Stimulated activated naive CD8-positive, alpha-beta T cell treated with anti-CD3 and anti-CD28 coated beads, Interleukin-15, amount 100 ng/mL, for 72 hours (primary cell): ENCODE data around the gene CORO1C.
"Not testable (repeated sequence)": the region's sequence is repeated elsewhere in the genome, so short reads cannot be mapped to it uniquely, and the experiment has no call there.

Experiments
- ATAC-seq: fragments of 150-1000 bp; cut with Tn5 transposase; 2 replicates; pipeline ENCODE4 v1.10.0; 2021; ENCODE audit warnings: mild to moderate bottlenecking, moderate library complexity
- DNase-seq, 2 donors: peaks; one replicate each; pipeline ENCODE4 v3.0.0; 2021 to 2022
- H3K27ac Mint-ChIP-seq, 2 donors: one replicate each; pipeline ENCODE4 v1.8.0; 2022; ENCODE audit warnings: mild to moderate bottlenecking in 2 of 2, mixed read lengths in 2 of 2, moderate library complexity in 2 of 2
- H3K27me3 Mint-ChIP-seq: one replicate; pipeline ENCODE4 v1.8.0; 2022; ENCODE audit warnings: mixed read lengths
- H3K4me1 Mint-ChIP-seq: one replicate; pipeline ENCODE4 v1.8.0; 2022; ENCODE audit warnings: mild to moderate bottlenecking, mixed read lengths
- H3K4me3 Mint-ChIP-seq, 2 donors: one replicate each; pipeline ENCODE4 v1.8.0; 2022; ENCODE audit warnings: mild to moderate bottlenecking in 2 of 2, mixed read lengths in 2 of 2, moderate library complexity in 1 of 2
- H3K9me3 Mint-ChIP-seq, 2 donors: one replicate each; pipeline ENCODE4 v1.8.0; 2022; ENCODE audit warnings: mixed read lengths in 2 of 2

The CORO1C gene

DNA sequence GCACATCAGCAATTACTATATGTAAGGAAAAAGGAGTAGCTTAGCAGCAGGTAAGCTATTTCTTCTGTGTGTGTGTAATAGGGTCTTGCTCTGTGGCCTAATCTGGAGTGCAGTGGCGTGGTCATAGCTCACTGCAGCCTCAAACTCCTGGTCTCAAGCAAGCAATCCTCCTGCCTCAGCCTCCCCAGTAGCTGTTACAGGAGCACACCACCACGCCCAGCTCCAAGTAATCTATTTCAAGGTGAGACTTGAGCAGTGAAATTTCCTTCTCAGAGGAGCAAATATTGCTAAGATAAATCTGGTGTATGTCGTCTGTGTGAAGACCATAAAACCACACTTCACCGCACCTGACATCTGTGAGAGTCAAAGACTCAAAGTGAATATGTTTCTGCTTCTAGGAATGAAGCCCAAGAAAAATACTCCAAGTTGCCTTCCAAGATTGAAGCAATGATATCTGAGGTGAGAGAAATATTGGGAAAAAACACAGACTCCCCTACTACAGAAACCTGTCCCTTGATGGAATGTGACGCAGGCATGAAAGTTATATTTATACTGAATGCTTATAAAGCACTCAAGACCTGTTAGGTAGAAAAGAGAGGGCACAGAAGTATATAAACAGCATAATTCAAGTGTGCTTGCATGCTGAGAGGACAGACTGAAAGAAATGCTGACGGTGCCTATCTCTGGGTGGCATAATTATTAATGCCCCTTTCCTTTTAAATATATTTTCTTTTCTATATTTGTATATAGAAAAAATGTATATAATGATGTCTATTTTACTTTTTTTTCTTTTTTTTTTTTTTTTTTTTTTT lies 95.1 kb downstream of the CORO1C start:
- DNase-seq, result no peak
- Mint-ChIP-seq H3K27me3 (no peaks in the 10 kb centered on the region), H3K27ac (no peak overlapping the region), H3K9me3 (no peaks in the 10 kb centered on the region), H3K4me1 (peaks cover 66% of the 10 kb centered on the region), H3K4me3 (peak overlapping the region; percentile 20 to 91)
- ATAC-seq, result no peak

DNA sequence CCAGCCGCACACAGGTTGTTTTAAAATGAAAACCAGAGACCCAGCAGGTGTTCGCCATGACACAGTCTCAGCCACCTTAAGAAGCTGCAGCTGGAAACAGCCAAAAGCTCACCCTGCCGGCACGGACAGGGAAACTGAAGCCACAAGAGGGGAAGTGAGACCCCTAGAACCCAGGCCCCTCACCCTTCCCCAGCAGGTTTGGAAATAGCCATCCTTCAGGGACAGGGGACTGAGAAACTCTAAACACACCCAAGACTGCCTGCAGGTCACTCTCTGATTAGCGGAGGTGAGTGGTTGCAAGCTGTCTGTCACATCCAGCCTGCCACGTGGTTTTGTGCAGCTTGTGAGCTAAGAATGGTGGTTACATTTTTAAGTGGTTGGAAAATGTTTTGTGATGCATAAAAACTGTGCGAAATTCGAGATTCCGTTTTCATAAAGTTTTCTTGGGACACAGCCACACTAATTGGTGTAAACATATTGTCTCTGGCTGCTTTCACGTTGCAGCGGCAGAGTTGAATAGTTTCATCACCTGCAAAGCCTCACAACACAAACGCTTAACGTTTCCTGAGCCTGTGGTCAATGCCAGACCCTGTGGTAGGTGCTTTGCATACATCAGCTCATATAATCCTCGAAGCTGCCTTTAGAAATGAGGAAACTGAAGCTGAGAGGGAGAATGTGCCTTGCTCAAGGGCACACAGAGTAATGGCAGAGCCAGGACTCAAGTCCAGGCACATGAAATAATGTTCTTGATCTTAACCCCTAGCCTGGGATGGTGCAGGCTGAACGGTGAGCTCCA lies 95.9 kb downstream of the CORO1C start:
- DNase-seq (peak in 1 of 2 donors; percentile 59), ATAC-seq (peak; percentile 47)
- H3K27me3 Mint-ChIP-seq, result no peaks in the 10 kb centered on the region
- peak overlapping the region; percentile 91 to 95 for H3K4me3 Mint-ChIP-seq
- H3K9me3 Mint-ChIP-seq, result no peaks in the 10 kb centered on the region
- H3K27ac Mint-ChIP-seq, result no peak overlapping the region
- peaks cover 68% of the 10 kb centered on the region for H3K4me1 Mint-ChIP-seq

DNA sequence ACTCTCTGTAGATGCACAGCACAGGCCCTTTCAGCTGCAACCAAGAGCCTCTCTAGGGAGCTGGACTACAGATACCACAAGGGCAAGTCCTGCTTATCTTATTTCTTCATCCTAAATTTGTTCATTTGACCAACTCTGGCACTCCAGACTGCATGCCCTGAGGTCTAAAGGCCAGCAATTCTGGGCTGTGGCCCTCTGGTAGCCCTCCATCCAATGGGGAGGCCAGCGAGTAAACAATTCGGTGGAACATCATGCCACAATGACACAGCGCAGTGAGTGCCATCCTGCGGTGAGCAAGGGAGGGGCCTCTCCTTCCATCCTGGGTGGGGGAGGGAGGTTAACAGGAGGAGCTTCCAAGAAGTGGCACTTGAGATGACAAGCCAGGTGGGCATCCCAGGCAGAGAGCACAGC lies 97.0 kb downstream of the CORO1C start:
- DNase-seq (peak in 1 of 2 donors; percentile 49), ATAC-seq (no peak)
- peak overlapping the region; percentile 49 to 96 for H3K27ac Mint-ChIP-seq
- H3K27me3 Mint-ChIP-seq, result no peaks in the 10 kb centered on the region
- no peaks in the 10 kb centered on the region for H3K9me3 Mint-ChIP-seq
- H3K4me3 Mint-ChIP-seq, result peak overlapping the region; percentile 91 to 95
- peaks cover 69% of the 10 kb centered on the region for H3K4me1 Mint-ChIP-seq

DNA sequence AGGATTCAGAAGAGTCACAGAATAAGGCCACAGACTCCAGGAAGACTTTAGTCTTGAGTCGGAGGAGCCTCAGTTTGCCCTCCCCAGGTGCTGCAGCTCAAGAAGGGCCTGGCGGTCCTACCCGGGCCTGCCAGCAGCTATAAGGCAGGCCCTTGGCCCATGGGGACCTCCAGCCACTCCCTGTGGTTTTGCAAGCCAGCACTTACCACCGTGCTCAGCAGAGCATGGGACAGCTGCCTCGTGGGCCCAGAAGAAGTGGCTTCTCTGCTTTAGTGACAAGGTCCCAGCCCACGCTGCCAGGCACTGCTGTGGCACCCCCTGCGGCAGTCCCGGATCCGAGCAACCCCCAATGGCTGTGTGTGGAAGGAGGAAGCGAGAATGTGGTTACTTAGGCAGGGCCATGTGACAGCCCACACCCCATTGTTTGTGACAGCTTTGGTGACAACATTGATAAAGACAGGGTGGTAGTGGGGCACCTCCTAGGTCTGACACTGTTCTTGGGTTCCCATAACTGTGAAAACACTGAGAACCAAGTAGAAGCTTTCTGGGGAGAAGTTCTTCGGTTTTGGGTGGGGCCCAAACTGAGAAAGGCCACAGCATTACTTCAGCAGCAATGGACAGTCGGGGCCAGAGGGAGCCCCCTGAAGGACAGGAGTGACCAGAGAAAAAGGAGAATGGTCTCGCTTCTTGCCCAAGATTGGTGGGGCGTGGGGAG lies 97.6 kb downstream of the CORO1C start, which contains the start of gene SELPLG:
Gene SELPLG (minus strand): TSS at position 361 of the 715 bp plus-strand sequence. CDS start 9,587 bp downstream, outside the sequence.
- Mint-ChIP-seq H3K4me1 (peaks cover 65% of the 10 kb centered on the region), H3K27ac (peak within 1 kb of the TSS; percentile 96 to 98), H3K4me3 (peak within 1 kb of the TSS; percentile 91 to 95), H3K9me3 (no peaks in the 10 kb centered on the region), H3K27me3 (no peaks in the 10 kb centered on the region)
- peak; percentile 72 to 88 for DNase-seq
- peak; percentile 76 for ATAC-seq

DNA sequence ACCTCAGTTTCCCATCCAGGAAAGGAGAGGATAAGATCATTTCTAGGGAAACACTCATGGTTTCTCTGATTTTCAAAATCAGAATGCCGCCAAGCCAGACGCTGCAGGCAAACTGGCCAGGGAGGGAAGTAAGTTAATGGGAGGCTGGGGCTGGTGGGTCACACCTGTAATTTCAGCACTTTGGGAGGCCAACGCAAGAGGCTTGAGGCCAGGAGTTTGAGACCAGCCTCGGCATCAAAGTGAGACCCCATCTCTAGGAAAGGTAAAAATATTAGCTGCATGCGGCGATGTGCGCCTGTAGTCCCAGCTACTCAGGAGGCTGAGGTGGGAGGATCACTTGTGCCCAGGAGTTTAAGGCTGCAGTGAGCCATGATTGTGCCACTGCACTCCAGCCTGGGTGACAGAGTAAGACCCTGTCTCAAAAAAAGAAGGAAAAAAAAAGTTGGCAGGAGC lies 98.2 kb downstream of the CORO1C start:
- H3K27ac Mint-ChIP-seq, result peak overlapping the region; percentile 96 to 98
- H3K4me3 Mint-ChIP-seq, result peak overlapping the region; percentile 91 to 95
- H3K27me3 Mint-ChIP-seq, result no peaks in the 10 kb centered on the region
- DNase-seq (no peak), ATAC-seq (no peak)
- peaks cover 71% of the 10 kb centered on the region for H3K4me1 Mint-ChIP-seq
- H3K9me3 Mint-ChIP-seq, result no peaks in the 10 kb centered on the region

DNA sequence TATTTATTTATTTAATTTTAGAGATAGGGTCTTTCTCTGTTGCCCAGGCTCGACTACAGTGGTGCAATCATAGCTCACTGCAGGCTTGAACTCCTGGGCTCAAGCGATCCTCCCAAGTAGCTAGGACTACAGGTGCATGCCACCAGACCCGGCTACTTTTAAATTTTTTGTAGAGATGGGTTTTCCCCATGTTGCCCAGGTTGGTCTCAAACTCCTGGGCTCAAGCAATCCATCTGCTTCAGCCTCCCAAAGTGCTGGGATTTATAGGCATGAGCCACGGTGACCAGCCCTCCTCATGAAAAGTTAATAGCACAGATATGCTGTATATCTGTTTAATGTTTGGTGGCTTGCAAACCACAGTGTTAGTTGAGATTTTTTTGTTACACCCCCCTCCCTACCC lies 100.1 kb downstream of the CORO1C start:
- H3K4me1 Mint-ChIP-seq, result peaks cover 80% of the 10 kb centered on the region
- not testable (repeated sequence) for H3K27me3 Mint-ChIP-seq, ATAC-seq, DNase-seq, H3K9me3 Mint-ChIP-seq
- H3K27ac Mint-ChIP-seq, result peak overlapping the region; percentile 94 to 99
- peak overlapping the region; percentile 93 to 95 for H3K4me3 Mint-ChIP-seq

DNA sequence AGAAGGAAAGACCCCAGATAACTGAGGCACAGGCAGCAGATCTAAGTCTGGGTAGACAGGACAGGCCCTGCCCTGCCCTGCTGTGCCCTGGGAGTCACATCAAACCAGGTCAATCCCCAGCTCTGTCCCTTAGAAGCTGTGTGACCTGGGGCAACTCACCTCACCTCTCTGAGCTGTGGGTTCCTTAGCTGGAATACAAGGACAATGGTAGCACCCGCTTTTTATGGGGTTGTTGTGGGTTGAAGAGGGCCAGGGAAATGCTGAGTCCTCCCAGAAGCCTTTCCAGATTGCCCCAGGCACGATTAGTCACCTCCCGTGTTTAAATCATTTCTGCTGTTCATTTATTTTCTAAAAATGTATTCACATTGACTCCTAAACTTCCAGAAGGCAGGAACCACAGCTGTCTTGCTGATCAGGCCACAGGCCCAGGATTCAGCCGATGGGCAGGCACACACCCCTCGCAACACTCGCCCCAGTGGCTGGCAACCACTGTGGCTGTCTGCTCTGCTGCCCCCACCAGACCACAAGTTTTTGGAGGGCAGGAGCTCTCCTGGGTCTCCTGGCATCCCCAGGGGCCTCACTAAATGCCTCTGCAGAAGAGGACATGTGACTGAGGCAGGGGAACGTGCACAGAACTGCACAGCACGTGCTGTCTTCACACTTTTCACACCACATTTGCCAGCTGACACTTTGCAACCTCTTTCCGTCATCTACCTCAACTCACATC lies 100.7 kb downstream of the CORO1C start:
- ATAC-seq, result no peak
- Mint-ChIP-seq H3K4me3 (peak overlapping the region; percentile 93 to 95), H3K4me1 (peaks cover 77% of the 10 kb centered on the region), H3K27ac (peak overlapping the region; percentile 99 to 100), H3K9me3 (no peaks in the 10 kb centered on the region), H3K27me3 (no peaks in the 10 kb centered on the region)
- peak in 1 of 2 donors; percentile 32 for DNase-seq

DNA sequence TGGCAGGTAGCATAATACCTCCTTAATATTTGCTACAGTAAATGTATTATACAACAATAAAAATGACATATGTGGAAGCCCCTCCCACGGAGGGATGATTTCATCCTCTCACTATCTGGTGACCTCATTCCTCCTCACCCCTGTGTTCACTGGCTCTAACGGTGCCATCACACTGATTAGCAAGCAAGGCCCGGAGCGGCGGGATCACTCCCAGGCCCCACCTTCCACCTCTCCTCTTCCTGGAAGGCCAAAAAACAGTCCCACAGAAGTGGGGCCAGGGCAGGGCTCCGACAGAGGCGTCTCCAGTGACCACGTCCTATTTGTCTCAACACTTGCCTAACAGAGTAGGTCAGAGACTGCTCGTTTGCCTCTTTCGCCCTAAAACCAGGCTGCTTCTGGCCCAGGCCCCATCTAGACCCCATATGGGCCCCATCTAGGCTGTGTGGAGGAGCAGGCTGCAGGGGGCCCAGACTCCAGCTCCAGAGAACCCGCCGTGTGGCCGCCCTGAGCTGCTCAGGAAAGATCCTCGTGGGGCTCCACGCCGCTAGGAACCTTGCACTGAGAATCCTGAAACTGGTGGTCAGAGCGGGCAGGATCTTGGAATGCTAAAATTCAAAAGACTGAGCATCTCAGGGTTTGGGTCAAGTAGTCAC lies 101.4 kb downstream of the CORO1C start:
- DNase-seq (peak; percentile 52 to 74), ATAC-seq (peak; percentile 60)
- Mint-ChIP-seq H3K9me3 (no peaks in the 10 kb centered on the region), H3K4me1 (peaks cover 77% of the 10 kb centered on the region), H3K27me3 (no peaks in the 10 kb centered on the region), H3K27ac (peak overlapping the region; percentile 99 to 100), H3K4me3 (peak overlapping the region; percentile 93 to 95)

DNA sequence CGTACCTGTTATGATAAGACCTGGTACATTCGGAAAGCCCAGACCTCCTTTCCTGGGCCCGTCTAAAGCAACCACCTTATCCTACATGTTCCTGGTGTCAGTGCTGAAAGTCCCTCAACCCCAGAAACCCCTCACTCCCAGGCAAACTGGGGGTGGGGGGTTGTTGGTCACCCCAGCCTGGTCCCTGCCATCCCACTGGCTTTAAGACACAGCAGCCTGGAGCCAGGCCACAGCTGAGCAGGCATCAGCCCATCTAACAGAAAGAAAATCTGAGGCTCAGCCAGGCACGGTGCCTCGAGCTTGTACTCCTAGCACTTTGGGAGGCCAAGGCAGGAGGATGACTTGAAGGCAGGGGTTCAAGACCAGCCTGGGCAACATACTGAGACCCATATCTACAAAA lies 102.2 kb downstream of the CORO1C start:
- H3K4me3 Mint-ChIP-seq, result peak overlapping the region; percentile 93 to 95
- H3K4me1 Mint-ChIP-seq, result peaks cover 71% of the 10 kb centered on the region
- ATAC-seq (no peak), DNase-seq (peak in 1 of 2 donors; percentile 49)
- H3K27ac Mint-ChIP-seq, result peak overlapping the region; percentile 99 to 100
- no peaks in the 10 kb centered on the region for H3K27me3 Mint-ChIP-seq
- H3K9me3 Mint-ChIP-seq, result no peaks in the 10 kb centered on the region

DNA sequence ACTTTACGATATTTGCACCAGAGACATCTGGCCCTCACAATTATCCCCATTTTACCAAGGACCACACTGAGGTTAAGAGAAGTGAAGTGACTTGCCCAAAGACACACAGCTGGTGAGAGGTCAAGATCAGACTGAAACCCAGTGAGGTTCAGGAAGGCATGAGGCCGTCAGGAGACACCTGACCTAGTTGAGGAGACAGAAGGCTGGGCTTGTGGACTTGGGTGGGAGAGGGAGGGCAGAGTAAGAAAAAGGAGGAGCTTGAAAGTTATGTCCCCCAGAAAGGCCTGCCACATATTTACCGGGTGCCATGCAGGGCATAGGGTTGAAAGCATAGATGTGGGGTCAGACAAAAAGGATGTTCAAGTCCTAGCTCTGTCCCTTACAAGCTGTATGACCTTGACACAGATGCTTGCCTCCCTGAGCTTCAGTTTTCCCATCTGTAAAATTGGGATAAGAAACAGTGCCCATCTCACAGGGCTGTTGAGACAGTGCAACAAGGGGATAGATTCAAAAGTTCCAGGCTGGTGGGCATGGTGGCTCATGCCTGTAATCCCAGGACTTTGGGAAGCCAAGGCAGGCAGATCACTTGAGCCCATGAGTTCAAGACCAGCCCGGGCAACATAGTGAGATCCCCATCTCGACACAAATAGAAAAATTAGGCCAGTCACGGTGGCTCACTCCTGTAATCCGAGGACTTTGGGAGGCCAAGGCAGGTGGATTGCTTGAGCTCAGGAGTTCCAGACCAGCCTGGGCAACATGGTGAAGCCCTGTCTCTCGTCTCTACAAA lies 104.0 kb downstream of the CORO1C start:
- peak overlapping the region; percentile 55 to 95 for H3K4me3 Mint-ChIP-seq
- H3K9me3 Mint-ChIP-seq, result peaks cover 0 to 7% of the 10 kb centered on the region in 2 donors
- ATAC-seq (no peak), DNase-seq (no peak)
- H3K4me1 Mint-ChIP-seq, result peaks cover 75% of the 10 kb centered on the region
- H3K27me3 Mint-ChIP-seq, result no peaks in the 10 kb centered on the region
- H3K27ac Mint-ChIP-seq, result peak overlapping the region; percentile 99 to 100

DNA sequence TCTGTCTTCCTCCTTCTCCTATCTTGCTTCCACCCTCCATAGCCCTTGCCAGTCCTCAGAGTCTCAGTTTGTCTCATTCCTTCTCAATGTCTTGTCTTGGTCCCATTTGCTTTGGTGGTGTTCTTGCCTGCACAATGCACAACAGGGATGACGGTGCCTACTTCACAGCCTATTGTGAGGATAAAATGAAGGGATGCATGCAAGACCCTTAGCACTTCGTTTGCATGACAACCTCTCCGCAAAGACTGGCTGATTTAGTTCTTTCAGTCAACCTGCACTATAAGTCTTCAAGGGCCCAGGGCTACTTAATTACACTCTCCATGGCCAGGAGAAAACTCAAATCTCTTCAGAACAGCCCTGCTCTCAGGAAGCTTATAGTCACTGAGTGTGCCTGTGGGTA lies 106.1 kb downstream of the CORO1C start:
- H3K27ac Mint-ChIP-seq, result no peak overlapping the region
- no peaks in the 10 kb centered on the region for H3K27me3 Mint-ChIP-seq
- no peak overlapping the region for H3K4me3 Mint-ChIP-seq
- DNase-seq (no peak), ATAC-seq (no peak)
- H3K4me1 Mint-ChIP-seq, result peaks cover 66% of the 10 kb centered on the region
- H3K9me3 Mint-ChIP-seq, result peaks cover 0 to 7% of the 10 kb centered on the region in 2 donors

DNA sequence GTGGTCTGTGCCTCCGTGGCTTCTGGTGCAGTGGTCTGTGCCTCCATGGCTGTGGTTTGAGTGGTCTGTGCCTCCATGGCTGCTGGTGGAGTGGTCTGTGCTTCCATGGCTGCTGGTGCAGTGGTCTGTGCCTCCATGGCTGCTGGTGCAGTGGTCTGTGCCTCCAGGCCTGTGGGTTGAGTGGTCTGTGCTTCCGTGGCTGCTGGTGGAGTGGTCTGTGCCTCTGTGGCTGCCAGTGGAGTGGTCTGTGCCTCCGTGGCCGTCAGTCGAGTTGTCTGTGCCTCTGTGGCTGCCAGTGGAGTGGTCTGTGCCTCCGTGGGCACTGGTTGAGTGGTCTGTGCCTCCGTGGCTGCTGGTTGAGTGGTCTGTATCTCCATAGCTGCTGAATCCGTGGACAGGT lies 107.7 kb downstream of the CORO1C start:
- H3K4me3 Mint-ChIP-seq, result no peak overlapping the region
- H3K9me3 Mint-ChIP-seq, result peaks cover 0 to 7% of the 10 kb centered on the region in 2 donors
- ATAC-seq (no peak), DNase-seq (no peak)
- H3K4me1 Mint-ChIP-seq, result peaks cover 73% of the 10 kb centered on the region
- peak overlapping the region in 1 of 2 donors; percentile 40 for H3K27ac Mint-ChIP-seq
- no peaks in the 10 kb centered on the region for H3K27me3 Mint-ChIP-seq

DNA sequence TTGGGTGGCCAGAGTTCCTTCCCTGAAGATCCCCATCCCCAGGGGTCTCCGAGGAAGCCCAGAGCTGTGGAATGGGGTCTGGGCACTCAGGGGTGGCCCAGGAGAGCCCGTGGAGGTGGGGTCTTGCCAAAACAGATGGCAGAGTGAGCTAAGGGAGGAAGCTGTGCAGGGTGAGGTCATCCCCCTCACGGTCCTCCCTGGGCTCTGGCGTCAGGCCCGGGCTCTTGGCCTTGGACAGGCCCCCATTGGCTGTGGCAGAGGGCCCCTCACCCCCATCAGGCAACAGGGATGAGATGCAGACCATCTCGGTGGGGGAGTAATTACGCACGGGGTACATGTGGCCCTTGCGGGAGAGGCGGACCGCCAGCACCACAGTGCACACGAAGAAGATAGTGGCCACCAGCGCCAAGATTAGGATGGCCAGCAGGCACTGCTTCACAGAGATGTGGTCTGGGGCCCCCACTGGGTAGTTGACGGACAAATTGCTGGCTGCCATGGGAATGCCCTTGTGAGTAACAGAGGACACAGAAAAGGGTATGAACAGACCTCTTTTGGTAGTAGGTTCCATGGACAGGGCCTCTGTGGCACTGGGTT lies 108.3 kb downstream of the CORO1C start:
- ATAC-seq (peak; percentile 26), DNase-seq (no peak)
- peaks cover 73% of the 10 kb centered on the region for H3K4me1 Mint-ChIP-seq
- peak overlapping the region; percentile 19 to 93 for H3K27ac Mint-ChIP-seq
- H3K9me3 Mint-ChIP-seq, result peaks cover 0 to 7% of the 10 kb centered on the region in 2 donors
- H3K27me3 Mint-ChIP-seq, result no peaks in the 10 kb centered on the region
- no peak overlapping the region for H3K4me3 Mint-ChIP-seq
